ENCODE measurements around the gene MS4A14.

- no peak for TF ChIP-seq EZH2 (IDR thresholded peaks at IDR 0.05)
- no peak for TF ChIP-seq CTCF (IDR thresholded peaks at IDR 0.05 in 2 of 3, conservative IDR thresholded peaks at IDR 0.05 in 1 of 3; ENCODE audit: borderline replicate concordance in 1 of 3, insufficient read depth in 1 of 3, low read depth in 2 of 3, low read length in 2 of 3)
- no peak for TF ChIP-seq POLR2A (IDR thresholded peaks at IDR 0.05; ENCODE audit: borderline replicate concordance, extremely low read depth, insufficient read depth, insufficient read length)
- no peak for TF ChIP-seq ZFX (IDR thresholded peaks at IDR 0.05)
- no peak for TF ChIP-seq CEBPB (IDR thresholded peaks at IDR 0.05; ENCODE audit: low read depth)
- TF ChIP-seq CBX3 (IDR thresholded peaks at IDR 0.05; ENCODE audit: low read depth), result no peak
- no peak for TF ChIP-seq YY1 (IDR thresholded peaks at IDR 0.05; ENCODE audit: extremely low read depth, insufficient replicate concordance, low read depth, low read length)
- TF ChIP-seq MAX (IDR thresholded peaks at IDR 0.05), result no peak
Measured at GRCh38 chr11:60447846-60448245, 51.6 kb downstream of the MS4A14 start.
